GM12878 (cell line): ENCODE measurements around the gene TANK. TPM values are rescaled to one million over a fixed set of nuclear protein-coding genes. Genes with fewer than 3 reads are reported as not detected.
A peak's percentile ranks its signal among the peaks of the same experiment; 100 is the strongest.

Source experiments
- ATF2 ChIP-seq: IDR thresholded peaks from 2 replicates; pipeline ENCODE4 v1.6.1; 2012; ENCODE audit warnings: low read length, inconsistent platforms
- ATF3 ChIP-seq: IDR thresholded peaks from 2 replicates; pipeline ENCODE4 v1.6.1; 2011; ENCODE audit warnings: low read depth, mild to moderate bottlenecking, low read length, moderate library complexity, borderline replicate concordance; ENCODE audit errors: extremely low read depth
- BCL3 ChIP-seq: IDR thresholded peaks from 2 replicates; pipeline ENCODE4 v1.6.1; 2011; ENCODE audit warnings: borderline replicate concordance, low read depth, mild to moderate bottlenecking, moderate library complexity, low read length; ENCODE audit not compliant: insufficient read depth, poor library complexity, severe bottlenecking
- CBFB ChIP-seq: IDR thresholded peaks from 2 replicates; pipeline ENCODE4 v1.6.1; 2016; ENCODE audit warnings: antibody characterized with exemption, low read depth
- CBX5 ChIP-seq: sonication (generic); IDR thresholded peaks from 2 replicates; pipeline ENCODE4 v1.6.1; 2016; ENCODE audit warnings: low read depth, moderate library complexity, mild to moderate bottlenecking, inconsistent platforms
- DPF2 ChIP-seq: fragments of 450-650 bp; IDR thresholded peaks from 2 replicates; pipeline ENCODE4 v1.6.1; 2017; ENCODE audit warnings: mild to moderate bottlenecking
- E2F4 ChIP-seq: IDR thresholded peaks from 2 replicates; pipeline ENCODE4 v1.6.1; 2012; ENCODE audit warnings: low read depth, low read length, improper control_type of control experiment
- FOXK2 ChIP-seq: fragments of 450-650 bp; IDR thresholded peaks from 2 replicates; pipeline ENCODE4 v1.6.1; 2017; ENCODE audit warnings: mild to moderate bottlenecking, moderate library complexity
- IKZF2 ChIP-seq, 2 experiments: fragments of 450-650 bp; IDR thresholded peaks; 2 replicates each; pipeline ENCODE4 v1.6.1; 2017; ENCODE audit warnings: mild to moderate bottlenecking in 2 of 2, moderate library complexity in 2 of 2
- IRF5 ChIP-seq: fragments of 450-650 bp; IDR thresholded peaks from 2 replicates; pipeline ENCODE4 v1.6.1; 2017; ENCODE audit warnings: borderline replicate concordance
- NBN ChIP-seq: fragments of 450-650 bp; IDR thresholded peaks from 2 replicates; pipeline ENCODE4 v1.6.1; 2016
- NKRF ChIP-seq: fragments of 450-650 bp; conservative IDR thresholded peaks from 2 replicates; pipeline ENCODE4 v1.6.1; 2017; ENCODE audit warnings: mild to moderate bottlenecking, moderate library complexity
- POLR2AphosphoS2 ChIP-seq: IDR thresholded peaks from 2 replicates; pipeline ENCODE4 v1.6.1; 2011; ENCODE audit warnings: low read depth, mild to moderate bottlenecking, low read length, improper control_type of control experiment, moderate library complexity
- RAD21 ChIP-seq: IDR thresholded peaks from 2 replicates; pipeline ENCODE4 v1.6.1; 2011; ENCODE audit warnings: mild to moderate bottlenecking, low read depth, low read length, moderate library complexity; ENCODE audit not compliant: insufficient read depth
- SIX5 ChIP-seq: IDR thresholded peaks from 2 replicates; pipeline ENCODE4 v1.6.1; 2011; ENCODE audit warnings: mild to moderate bottlenecking, low read depth, low read length, moderate library complexity; ENCODE audit not compliant: severe bottlenecking
- SPI1 ChIP-seq: IDR thresholded peaks from 2 replicates; pipeline ENCODE4 v1.6.1; 2011; ENCODE audit warnings: low read depth, mild to moderate bottlenecking, low read length, moderate library complexity, borderline replicate concordance; ENCODE audit not compliant: insufficient read depth
- SRF ChIP-seq, 2 experiments: IDR thresholded peaks; 2 replicates each; pipeline ENCODE4 v1.6.1; 2011; ENCODE audit warnings: low read depth in 2 of 2, low read length in 2 of 2, mild to moderate bottlenecking in 1 of 2, moderate library complexity in 1 of 2
- ZBTB4 ChIP-seq: fragments of 450-650 bp; formaldehyde crosslinking; IDR thresholded peaks from 2 replicates; pipeline ENCODE4 v1.4.0; 2022; ENCODE audit warnings: mild to moderate bottlenecking, moderate library complexity
- polyA plus RNA-seq, 11 experiments: library from polyadenylated mRNA; depleted of rRNA in 4 of 11; unstranded in 6 of 11; stranded (reverse) in 5 of 11; fragments of >200 nt; fragmentation: Nextera tagmentation in 4 of 11; fragmentation: Illumina TruSeq in 1 of 11; extraction: Ambion mirVana in 4 of 11; extraction: Trizol in 1 of 11; gene quantifications; 1 replicate in 1 of 11; 2 replicates in 10 of 11; pipeline versions ENCODE4 v1.2.1 to v1.2.3, GENCODE V29; 2011 to 2016; ENCODE audit warnings: inconsistent platforms in 2 of 11, missing spikeins in 2 of 11, low read depth in 1 of 11
- total RNA-seq, 4 experiments: library from RNA; depleted of rRNA in 3 of 4; stranded (reverse); fragments of >200 nt in 3 of 4; fragmentation: Illumina TruSeq in 1 of 4; extraction: Trizol in 1 of 4; gene quantifications; 2 replicates each; pipeline versions ENCODE4 v1.2.1 to v1.2.3, GENCODE V29; 2013 to 2021

Gene TANK
- total and polyA plus RNA-seq, 10 of the 15 experiments (the other 5 are each of a cell fraction or from before 2014, with no cell fraction given) = 48.6 to 127 (median 103) TPM

- TF ChIP-seq IRF5 (no peak), ZBTB4 (CRISPR knock-in tag) (no peak), BCL3 (no peak), SPI1 (peak; percentile 92), RAD21 (no peak), NBN (peak; percentile 66; the same call in 1 of the 2 replicates), ATF2 (0 out of 2 replicates have a peak, but pooled peaks have one; percentile 19), ATF3 (no peak), FOXK2 (no peak), SIX5 (no peak), SRF (IDR thresholded peaks at IDR 0.05; ENCODE audit: low read depth in 2 of 2, low read length in 2 of 2) (peak in 1 of 2 experiments; percentile 64; a peak in 1 of 4 replicates), CBX5 (no peak), CBFB (peak; percentile 44; the same call in 1 of the 2 replicates), POLR2AphosphoS2 (peak; percentile 92; the same call in 1 of the 2 replicates), DPF2 (peak; percentile 16; the same call in 1 of the 2 replicates), E2F4 (no peak), NKRF (0 out of 2 replicates have a peak, but pooled peaks have one; percentile 33), IKZF2 (IDR thresholded peaks at IDR 0.05) (peak; percentile 62 to 75)
These were observed 23.4 kb upstream of the TANK start (continued) for GRCh38 chr2:161136696-161137324.
